ENCODE measurements around the gene PAX2. TPM values are rescaled to one million over a fixed set of nuclear protein-coding genes. Genes with fewer than 3 reads are reported as not detected.

Gene PAX2
- total and polyA plus RNA-seq, 2 experiments from 2014 or later = not detected

GRCh38 chr10:100723770-100724530 lies 21.4 kb upstream of the PAX2 start:
- TF ChIP-seq EZH2phosphoT487 (IDR thresholded peaks at IDR 0.05; ENCODE audit: insufficient read depth, low read depth) (peak; percentile 72; the same call in 1 of the 2 replicates), EZH2 (IDR thresholded peaks at IDR 0.05; ENCODE audit: insufficient read depth, poor library complexity, severe bottlenecking) (peak; percentile 98)
- no peaks in the 10 kb centered on the region for H3K79me2 ChIP-seq (ENCODE audit: insufficient read depth)
- H3K4me2 ChIP-seq (ENCODE audit: unreplicated experiment) = no peak overlapping the region
- no peak overlapping the region for H3K9ac ChIP-seq
- no peak overlapping the region for H2AFZ ChIP-seq
- H3K4me1 ChIP-seq (ENCODE audit: insufficient read depth) = no peaks in the 10 kb centered on the region
- no peak overlapping the region for H3K27ac ChIP-seq
- H3K36me3 ChIP-seq (ENCODE audit: low read depth) = no peaks in the 10 kb centered on the region
- no peaks in the 10 kb centered on the region for H3K9me3 ChIP-seq (ENCODE audit: low read depth)
- no peaks in the 10 kb centered on the region for H3F3A ChIP-seq (ENCODE audit: insufficient read depth)
- no peaks in the 10 kb centered on the region for H3K9me2 ChIP-seq (ENCODE audit: insufficient read depth)
- no peak overlapping the region for H3K4me3 ChIP-seq
- no peaks in the 10 kb centered on the region for H4K20me1 ChIP-seq (ENCODE audit: insufficient read depth)
- no peak for DNase-seq
- WGBS, 2 experiments (ENCODE audit: low coverage in 1 of 2, low lambda C conversion rate in 2 of 2, missing lambda C conversion rate in 2 of 2) = 4 to 5% methylated on average over 34 to 58 of the region's 58 CpGs
- peaks cover 76% of the 10 kb centered on the region for H3K27me3 ChIP-seq (replicated peaks; ENCODE audit: insufficient read depth)
- in situ Hi-C loops (cut with MboI) = no loop called here

- in situ Hi-C loops (cut with MboI) = no loop called here
- Histone ChIP-seq H3K4me1 (ENCODE audit: insufficient read depth) (no peaks in the 10 kb centered on the region), H3F3A (ENCODE audit: insufficient read depth) (no peaks in the 10 kb centered on the region), H2AFZ (no peak overlapping the region), H3K9ac (no peak overlapping the region), H3K9me3 (ENCODE audit: low read depth) (no peaks in the 10 kb centered on the region), H3K9me2 (ENCODE audit: insufficient read depth) (no peaks in the 10 kb centered on the region), H3K27ac (no peak overlapping the region), H3K4me3 (no peak overlapping the region), H3K4me2 (ENCODE audit: unreplicated experiment) (no peak overlapping the region), H4K20me1 (ENCODE audit: insufficient read depth) (no peaks in the 10 kb centered on the region), H3K79me2 (ENCODE audit: insufficient read depth) (no peaks in the 10 kb centered on the region), H3K27me3 (replicated peaks; ENCODE audit: insufficient read depth) (peaks cover 83% of the 10 kb centered on the region), H3K36me3 (ENCODE audit: low read depth) (no peaks in the 10 kb centered on the region)
- DNase-seq = no peak
- no peak for TF ChIP-seq EZH2phosphoT487 (IDR thresholded peaks at IDR 0.05; ENCODE audit: insufficient read depth, low read depth)
- TF ChIP-seq EZH2 (IDR thresholded peaks at IDR 0.05; ENCODE audit: insufficient read depth, poor library complexity, severe bottlenecking) = no peak
- WGBS, 2 experiments (ENCODE audit: low coverage in 1 of 2, low lambda C conversion rate in 2 of 2, missing lambda C conversion rate in 2 of 2) = 6 to 8% methylated on average over 13 to 28 of the region's 33 CpGs
Measured at GRCh38 chr10:100724531-100725027, 20.8 kb upstream of the PAX2 start.

- H3K9me3 ChIP-seq (ENCODE audit: low read depth) = no peaks in the 10 kb centered on the region
- H3K4me3 ChIP-seq = no peak overlapping the region
- peak; percentile 44 for DNase-seq
- H2AFZ ChIP-seq = no peak overlapping the region
- no peak overlapping the region for H3K4me2 ChIP-seq (ENCODE audit: unreplicated experiment)
- no peaks in the 10 kb centered on the region for H3K36me3 ChIP-seq (ENCODE audit: low read depth)
- peaks cover 83% of the 10 kb centered on the region for H3K27me3 ChIP-seq (replicated peaks; ENCODE audit: insufficient read depth)
- TF ChIP-seq EZH2phosphoT487 (IDR thresholded peaks at IDR 0.05; ENCODE audit: insufficient read depth, low read depth) (no peak), EZH2 (IDR thresholded peaks at IDR 0.05; ENCODE audit: insufficient read depth, poor library complexity, severe bottlenecking) (no peak)
- no peaks in the 10 kb centered on the region for H3K9me2 ChIP-seq (ENCODE audit: insufficient read depth)
- no peaks in the 10 kb centered on the region for H3K79me2 ChIP-seq (ENCODE audit: insufficient read depth)
- WGBS, 2 experiments (ENCODE audit: low coverage in 1 of 2, low lambda C conversion rate in 2 of 2, missing lambda C conversion rate in 2 of 2) = 31 to 45% methylated on average over 5 of the region's 5 CpGs
- no peaks in the 10 kb centered on the region for H3F3A ChIP-seq (ENCODE audit: insufficient read depth)
- H3K27ac ChIP-seq = no peak overlapping the region
- in situ Hi-C loops (cut with MboI) = no loop called here
- H3K4me1 ChIP-seq (ENCODE audit: insufficient read depth) = no peaks in the 10 kb centered on the region
- H3K9ac ChIP-seq = no peak overlapping the region
- H4K20me1 ChIP-seq (ENCODE audit: insufficient read depth) = no peaks in the 10 kb centered on the region
Measured at GRCh38 chr10:100725071-100725471, 20.3 kb upstream of the PAX2 start.

- H2AFZ ChIP-seq = no peak overlapping the region
- H3F3A ChIP-seq (ENCODE audit: insufficient read depth) = no peaks in the 10 kb centered on the region
- in situ Hi-C loops (cut with MboI) = no loop called here
- H3K27me3 ChIP-seq (replicated peaks; ENCODE audit: insufficient read depth) = peaks cover 84% of the 10 kb centered on the region
- no peak overlapping the region for H3K4me2 ChIP-seq (ENCODE audit: unreplicated experiment)
- no peak for TF ChIP-seq EZH2phosphoT487 (IDR thresholded peaks at IDR 0.05; ENCODE audit: insufficient read depth, low read depth)
- no peak for TF ChIP-seq EZH2 (IDR thresholded peaks at IDR 0.05; ENCODE audit: insufficient read depth, poor library complexity, severe bottlenecking)
- no peak overlapping the region for H3K27ac ChIP-seq
- no peaks in the 10 kb centered on the region for H3K9me2 ChIP-seq (ENCODE audit: insufficient read depth)
- H3K4me3 ChIP-seq = no peak overlapping the region
- H4K20me1 ChIP-seq (ENCODE audit: insufficient read depth) = no peaks in the 10 kb centered on the region
- no peak for DNase-seq
- H3K4me1 ChIP-seq (ENCODE audit: insufficient read depth) = no peaks in the 10 kb centered on the region
- H3K36me3 ChIP-seq (ENCODE audit: low read depth) = no peaks in the 10 kb centered on the region
- no peak overlapping the region for H3K9ac ChIP-seq
- no peaks in the 10 kb centered on the region for H3K9me3 ChIP-seq (ENCODE audit: low read depth)
- 88 to 98% methylated on average over 2 of the region's 2 CpGs for WGBS, 2 experiments (ENCODE audit: low coverage in 1 of 2, low lambda C conversion rate in 2 of 2, missing lambda C conversion rate in 2 of 2)
- H3K79me2 ChIP-seq (ENCODE audit: insufficient read depth) = no peaks in the 10 kb centered on the region
Measured at GRCh38 chr10:100725869-100726426, 19.4 kb upstream of the PAX2 start.
